HCT116 (cell line): ENCODE data around the gene ERBB2. TPM values are rescaled to one million over a fixed set of nuclear protein-coding genes. Genes with fewer than 3 reads are reported as not detected.

Experiments
- ATAC-seq: fragments of 200-7000 bp; cut with Tn5 transposase; 2 replicates; pipeline ENCODE4 v1.9.1; 2020; ENCODE audit warnings: mild to moderate bottlenecking, moderate library complexity
- BruUV-seq: library from RNA; stranded (reverse); fragments of 400-500 nt; replicated peaks from 2 replicates; lab custom pipeline; 2021; lab: Mats Ljungman, UMichigan
- CTCF ChIA-PET: fragments of 300-600 bp; sonication (Branson Sonifier 250); formaldehyde crosslinking; loops from one replicate; lab custom pipeline; 2021; ENCODE audit warnings: antibody characterized with exemption; lab: Charles Lee
- POLR2A ChIA-PET: fragments of 300-600, 350-600 bp; sonication (Branson Sonifier 250); formaldehyde crosslinking; loops from one replicate; lab custom pipeline; 2021; ENCODE audit warnings: antibody characterized with exemption; lab: Charles Lee
- RAD21 ChIA-PET, 2 experiments: fragments of 300-600 bp; sonication (Branson Sonifier 250); formaldehyde crosslinking; loops; one replicate each; lab custom pipeline; 2023; ENCODE audit warnings: low total read pairs in 2 of 2; ENCODE audit not compliant: uncharacterized antibody in 2 of 2, unreplicated experiment in 2 of 2, low non-redundant PET in 1 of 2; lab: Charles Lee
- DNase-seq: peaks from one replicate; pipeline ENCODE4 v3.0.0-alpha.2; 2010; ENCODE audit warnings: low read depth, low spot score
- H2AFZ ChIP-seq: fragments of 200-600 bp; shearing (Covaris generic), sonication (generic); 2 replicates; pipeline ENCODE4 v1.6.1; 2017; ENCODE audit warnings: low read depth, mixed run types, mixed read lengths, antibody characterized with exemption, low read length; ENCODE audit not compliant: poor library complexity, severe bottlenecking
- H3K27ac ChIP-seq: 2 replicates; pipeline ENCODE4 v1.5.1; 2012; ENCODE audit warnings: low read depth, low read length
- H3K27me3 ChIP-seq: fragments of 200-600 bp; sonication (generic); 2 replicates; pipeline ENCODE4 v1.6.1; 2016; ENCODE audit warnings: mixed run types, low read length, mixed read lengths; ENCODE audit not compliant: insufficient read depth
- H3K36me3 ChIP-seq, 2 experiments: fragments of 200-500 bp in 1 of 2; fragments of 200-600 bp in 1 of 2; sonication (Bioruptor generic) in 1 of 2; sonication (generic) in 1 of 2; 2 replicates each; pipeline versions ENCODE4 v1.5.1 to v1.6.1; 2014 to 2016; ENCODE audit warnings: low read length in 2 of 2, inconsistent platforms in 1 of 2, mixed read lengths in 1 of 2, mixed run types in 1 of 2; ENCODE audit not compliant: insufficient read depth in 2 of 2, control insufficient read depth in 1 of 2
- H3K4me1 ChIP-seq, 2 experiments: fragments of 200-600 bp in 1 of 2; sonication (generic) in 1 of 2; 2 replicates each; pipeline versions ENCODE4 v1.5.1 to v1.6.1; 2012 to 2017; ENCODE audit warnings: low read length in 2 of 2, inconsistent platforms in 1 of 2, mild to moderate bottlenecking in 1 of 2, mixed read lengths in 1 of 2, mixed run types in 1 of 2, moderate library complexity in 1 of 2; ENCODE audit not compliant: insufficient read depth in 2 of 2, control insufficient read depth in 1 of 2
- H3K4me2 ChIP-seq: fragments of 200-600 bp; sonication (generic); 2 replicates; pipeline ENCODE4 v1.6.1; 2017; ENCODE audit warnings: mixed run types, low read length, mixed read lengths
- H3K4me3 ChIP-seq, 2 experiments: fragments of 200-600 bp in 1 of 2; sonication (generic) in 1 of 2; replicated peaks in 1 of 2; 2 replicates each; pipeline ENCODE4 v1.5.1; 2011 to 2016; ENCODE audit warnings: low read length in 2 of 2, control low read depth in 1 of 2, low read depth in 1 of 2, mild to moderate bottlenecking in 1 of 2, mixed read lengths in 1 of 2, mixed run types in 1 of 2
- H3K79me2 ChIP-seq: fragments of 200-600 bp; sonication (generic); 2 replicates; pipeline ENCODE4 v1.6.1; 2017; ENCODE audit warnings: mild to moderate bottlenecking, mixed run types, low read length, moderate library complexity, mixed read lengths; ENCODE audit not compliant: insufficient read depth
- H3K9ac ChIP-seq: fragments of 200-600 bp; sonication (generic); 2 replicates; pipeline ENCODE4 v1.6.1; 2016; ENCODE audit warnings: low read length, mixed read lengths
- H3K9me2 ChIP-seq: fragments of 200-600 bp; sonication (generic), shearing (Covaris generic); 2 replicates; pipeline ENCODE4 v1.6.1; 2017; ENCODE audit warnings: mixed run types, mild to moderate bottlenecking, moderate library complexity; ENCODE audit not compliant: insufficient read depth
- H3K9me3 ChIP-seq, 2 experiments: fragments of 200-500 bp in 1 of 2; fragments of 200-600 bp in 1 of 2; sonication (Bioruptor generic) in 1 of 2; sonication (generic) in 1 of 2; 2 replicates each; pipeline ENCODE4 v1.6.1; 2014 to 2017; ENCODE audit warnings: low read length in 2 of 2, mixed read lengths in 2 of 2, inconsistent platforms in 1 of 2, low read depth in 1 of 2, mild to moderate bottlenecking in 1 of 2, mixed run types in 1 of 2, moderate library complexity in 1 of 2; ENCODE audit not compliant: control insufficient read depth in 1 of 2, insufficient read depth in 1 of 2
- H4K20me1 ChIP-seq: fragments of 200-600 bp; sonication (generic), shearing (Covaris generic); 2 replicates; pipeline ENCODE4 v1.6.1; 2017; ENCODE audit warnings: mixed run types, mild to moderate bottlenecking, moderate library complexity; ENCODE audit not compliant: insufficient read depth
- ELF1 ChIP-seq: IDR thresholded peaks from 2 replicates; pipeline ENCODE4 v1.6.1; 2012; ENCODE audit warnings: low read depth, borderline replicate concordance
- POLR2A ChIP-seq: IDR thresholded peaks from 2 replicates; pipeline ENCODE4 v1.7.0; 2011; ENCODE audit warnings: borderline replicate concordance; ENCODE audit not compliant: insufficient read depth, insufficient read length; ENCODE audit errors: extremely low read depth
- POLR2AphosphoS5 ChIP-seq: IDR thresholded peaks from 2 replicates; pipeline ENCODE4 v1.6.1; 2011; ENCODE audit warnings: mild to moderate bottlenecking, low read depth, low read length, moderate library complexity
- REST ChIP-seq: IDR thresholded peaks from 2 replicates; pipeline ENCODE4 v1.6.1; 2012; ENCODE audit warnings: low read depth
- ZBTB33 ChIP-seq: IDR thresholded peaks from 2 replicates; pipeline ENCODE4 v1.6.1; 2011; ENCODE audit warnings: mild to moderate bottlenecking, low read length, moderate library complexity; ENCODE audit not compliant: insufficient replicate concordance; ENCODE audit errors: extremely low read depth
- ZFX ChIP-seq: fragments of 450-650 bp; IDR thresholded peaks from 2 replicates; pipeline ENCODE4 v1.6.1; 2017
- intact Hi-C: fragments of 100-400 bp; cut with micrococcal nuclease; formaldehyde crosslinking; loops from 2 replicates; pipeline ENCODE4 v1.10.0; 2022
- total RNA-seq: library from RNA; stranded (reverse); gene quantifications from one replicate; pipeline ENCODE4 v1.2.1, GENCODE V29; 2021; ENCODE audit not compliant: unreplicated experiment
- TF ChIP-seq, protein P1 (sequence below): IDR thresholded peaks from 2 replicates; pipeline ENCODE4 v1.6.1; 2012
- TF ChIP-seq, protein P2 (sequence below), 3 experiments: fragments of 200-600 bp in 1 of 3; sonication (generic) in 1 of 3; IDR thresholded peaks in 2 of 3; conservative IDR thresholded peaks in 1 of 3; 2 replicates each; pipeline ENCODE4 v1.5.1; 2012 to 2017; ENCODE audit warnings: low read depth in 2 of 3, low read length in 2 of 3, antibody characterized with exemption in 1 of 3, borderline replicate concordance in 1 of 3, control low read depth in 1 of 3, mild to moderate bottlenecking in 1 of 3, mixed read lengths in 1 of 3, mixed run types in 1 of 3, moderate library complexity in 1 of 3; ENCODE audit not compliant: insufficient read depth in 1 of 3
- TF ChIP-seq, protein P3 (sequence below): IDR thresholded peaks from 2 replicates; pipeline ENCODE4 v1.6.1; 2012

ERBB2 gene
- total RNA-seq, 1 experiment from 2014 or later = 75.8 TPM

- no peak for ATAC-seq
- H4K20me1 ChIP-seq = no peaks in the 10 kb centered on the region
- peaks cover 22% of the 10 kb centered on the region; the same call in 1 of the 2 replicates for H3K79me2 ChIP-seq
- H2AFZ ChIP-seq = no peak overlapping the region
- BruUV-seq = no TSS peak
- H3K27me3 ChIP-seq = no peaks in the 10 kb centered on the region
- H3K27ac ChIP-seq = no peak overlapping the region
- H3K36me3 ChIP-seq = peaks cover 11 to 13% of the 10 kb centered on the region in 2 experiments; a peak in 2 of 4 replicates
- no peak for DNase-seq
- H3K4me2 ChIP-seq = no peak overlapping the region
- RAD21 ChIA-PET = no interaction called here
- H3K9me2 ChIP-seq = no peaks in the 10 kb centered on the region
- H3K4me1 ChIP-seq = peaks cover 19 to 41% of the 10 kb centered on the region in 2 experiments
- intact Hi-C loops = no loop called here
- no peak overlapping the region for H3K9ac ChIP-seq
- POLR2A ChIA-PET = no interaction called here
- CTCF ChIA-PET = no interaction called here
- TF ChIP-seq, protein P1, sequence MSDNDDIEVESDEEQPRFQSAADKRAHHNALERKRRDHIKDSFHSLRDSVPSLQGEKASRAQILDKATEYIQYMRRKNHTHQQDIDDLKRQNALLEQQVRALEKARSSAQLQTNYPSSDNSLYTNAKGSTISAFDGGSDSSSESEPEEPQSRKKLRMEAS = no peak
- TF ChIP-seq, protein P2, sequence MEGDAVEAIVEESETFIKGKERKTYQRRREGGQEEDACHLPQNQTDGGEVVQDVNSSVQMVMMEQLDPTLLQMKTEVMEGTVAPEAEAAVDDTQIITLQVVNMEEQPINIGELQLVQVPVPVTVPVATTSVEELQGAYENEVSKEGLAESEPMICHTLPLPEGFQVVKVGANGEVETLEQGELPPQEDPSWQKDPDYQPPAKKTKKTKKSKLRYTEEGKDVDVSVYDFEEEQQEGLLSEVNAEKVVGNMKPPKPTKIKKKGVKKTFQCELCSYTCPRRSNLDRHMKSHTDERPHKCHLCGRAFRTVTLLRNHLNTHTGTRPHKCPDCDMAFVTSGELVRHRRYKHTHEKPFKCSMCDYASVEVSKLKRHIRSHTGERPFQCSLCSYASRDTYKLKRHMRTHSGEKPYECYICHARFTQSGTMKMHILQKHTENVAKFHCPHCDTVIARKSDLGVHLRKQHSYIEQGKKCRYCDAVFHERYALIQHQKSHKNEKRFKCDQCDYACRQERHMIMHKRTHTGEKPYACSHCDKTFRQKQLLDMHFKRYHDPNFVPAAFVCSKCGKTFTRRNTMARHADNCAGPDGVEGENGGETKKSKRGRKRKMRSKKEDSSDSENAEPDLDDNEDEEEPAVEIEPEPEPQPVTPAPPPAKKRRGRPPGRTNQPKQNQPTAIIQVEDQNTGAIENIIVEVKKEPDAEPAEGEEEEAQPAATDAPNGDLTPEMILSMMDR (IDR thresholded peaks at IDR 0.05 in 2 of 3, conservative IDR thresholded peaks at IDR 0.05 in 1 of 3; ENCODE audit: borderline replicate concordance in 1 of 3, insufficient read depth in 1 of 3, low read depth in 2 of 3, low read length in 2 of 3) = no peak
- TF ChIP-seq POLR2AphosphoS5 (no peak), ZBTB33 (no peak), REST (no peak), ELF1 (no peak), ZFX (no peak), POLR2A (no peak)
- TF ChIP-seq, protein P3, sequence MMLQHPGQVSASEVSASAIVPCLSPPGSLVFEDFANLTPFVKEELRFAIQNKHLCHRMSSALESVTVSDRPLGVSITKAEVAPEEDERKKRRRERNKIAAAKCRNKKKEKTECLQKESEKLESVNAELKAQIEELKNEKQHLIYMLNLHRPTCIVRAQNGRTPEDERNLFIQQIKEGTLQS = no peak
- H3K4me3 ChIP-seq = no peak overlapping the region
- no peaks in the 10 kb centered on the region for H3K9me3 ChIP-seq
Measured at GRCh38 chr17:39742126-39742855, 42.4 kb downstream of the ERBB2 start.
